ENCODE measurements around the gene ALG2. TPM values are rescaled to one million over a fixed set of nuclear protein-coding genes. Genes with fewer than 3 reads are reported as not detected.

Gene ALG2
- total RNA-seq, 2 donors from 2014 or later, result 47.0 to 64.4 TPM

GRCh38 chr9:99216073-99216472 is 5.7 kb downstream of the ALG2 start:
- Histone ChIP-seq H3K27me3 (replicated peaks; ENCODE audit: insufficient read depth) (no peaks in the 10 kb centered on the region), H3K36me3 (no peaks in the 10 kb centered on the region), H3K4me3 (no peak overlapping the region), H3K9me3 (no peaks in the 10 kb centered on the region), H3K4me1 (replicated peaks) (no peaks in the 10 kb centered on the region), H3K27ac (no peak overlapping the region)
- no peak for DNase-seq (ENCODE audit: low spot score)
- intact Hi-C loops (cut with DNase I), result no loop called here
- 90% methylated on average over 1 of the region's 1 CpG for WGBS
- TF ChIP-seq, protein P1, sequence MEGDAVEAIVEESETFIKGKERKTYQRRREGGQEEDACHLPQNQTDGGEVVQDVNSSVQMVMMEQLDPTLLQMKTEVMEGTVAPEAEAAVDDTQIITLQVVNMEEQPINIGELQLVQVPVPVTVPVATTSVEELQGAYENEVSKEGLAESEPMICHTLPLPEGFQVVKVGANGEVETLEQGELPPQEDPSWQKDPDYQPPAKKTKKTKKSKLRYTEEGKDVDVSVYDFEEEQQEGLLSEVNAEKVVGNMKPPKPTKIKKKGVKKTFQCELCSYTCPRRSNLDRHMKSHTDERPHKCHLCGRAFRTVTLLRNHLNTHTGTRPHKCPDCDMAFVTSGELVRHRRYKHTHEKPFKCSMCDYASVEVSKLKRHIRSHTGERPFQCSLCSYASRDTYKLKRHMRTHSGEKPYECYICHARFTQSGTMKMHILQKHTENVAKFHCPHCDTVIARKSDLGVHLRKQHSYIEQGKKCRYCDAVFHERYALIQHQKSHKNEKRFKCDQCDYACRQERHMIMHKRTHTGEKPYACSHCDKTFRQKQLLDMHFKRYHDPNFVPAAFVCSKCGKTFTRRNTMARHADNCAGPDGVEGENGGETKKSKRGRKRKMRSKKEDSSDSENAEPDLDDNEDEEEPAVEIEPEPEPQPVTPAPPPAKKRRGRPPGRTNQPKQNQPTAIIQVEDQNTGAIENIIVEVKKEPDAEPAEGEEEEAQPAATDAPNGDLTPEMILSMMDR (IDR thresholded peaks at IDR 0.05), result no peak
- no peak for TF ChIP-seq POLR2AphosphoS5 (IDR thresholded peaks at IDR 0.05)
- no peak for TF ChIP-seq POLR2A (IDR thresholded peaks at IDR 0.05)

- WGBS, result 84% methylated on average over 1 of the region's 1 CpG
- no peaks in the 10 kb centered on the region for H3K4me1 ChIP-seq (replicated peaks)
- H3K27me3 ChIP-seq (replicated peaks; ENCODE audit: insufficient read depth), result no peaks in the 10 kb centered on the region
- no peak for TF ChIP-seq POLR2A (IDR thresholded peaks at IDR 0.05)
- TF ChIP-seq, protein P1 (IDR thresholded peaks at IDR 0.05), result no peak
- TF ChIP-seq POLR2AphosphoS5 (IDR thresholded peaks at IDR 0.05), result no peak
- no peaks in the 10 kb centered on the region for H3K9me3 ChIP-seq
- H3K4me3 ChIP-seq, result no peak overlapping the region
- no peaks in the 10 kb centered on the region for H3K36me3 ChIP-seq
- no peak overlapping the region for H3K27ac ChIP-seq
- no peak for DNase-seq (ENCODE audit: low spot score)
- intact Hi-C loops (cut with DNase I), result no loop called here
These were observed 8.5 kb downstream of the ALG2 start for GRCh38 chr9:99213197-99213596.

DNA sequence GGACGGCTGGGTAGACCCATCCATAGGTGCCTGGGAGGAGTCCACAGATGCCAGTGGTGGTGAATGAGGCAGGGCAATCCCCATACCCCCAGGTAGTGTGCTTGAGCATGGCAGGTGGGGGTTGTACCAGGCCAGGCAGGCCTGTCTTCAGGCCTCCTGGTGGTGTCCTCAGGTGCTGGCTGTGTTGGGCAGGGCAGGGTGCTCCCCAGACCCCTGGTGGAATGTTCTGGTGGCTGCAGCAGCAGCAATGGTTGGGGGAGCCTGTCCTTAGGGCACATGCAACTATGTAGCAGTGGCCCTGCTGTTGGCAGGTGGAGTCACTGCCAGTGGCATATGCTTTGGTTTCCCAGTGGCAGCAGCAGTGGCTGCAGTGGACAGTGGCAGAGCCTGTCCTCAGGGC is 10.0 kb downstream of the ALG2 start:
- no peaks in the 10 kb centered on the region for H3K36me3 ChIP-seq
- WGBS, result 94% methylated on average over 1 of the region's 1 CpG
- TF ChIP-seq, protein P1 (IDR thresholded peaks at IDR 0.05), result no peak
- TF ChIP-seq POLR2A (IDR thresholded peaks at IDR 0.05) (no peak), POLR2AphosphoS5 (IDR thresholded peaks at IDR 0.05) (no peak)
- no peaks in the 10 kb centered on the region for H3K4me1 ChIP-seq (replicated peaks)
- DNase-seq (ENCODE audit: low spot score), result no peak
- no peak overlapping the region for H3K27ac ChIP-seq
- H3K27me3 ChIP-seq (replicated peaks; ENCODE audit: insufficient read depth), result no peaks in the 10 kb centered on the region
- intact Hi-C loops (cut with DNase I), result no loop called here
- H3K4me3 ChIP-seq, result no peak overlapping the region
- H3K9me3 ChIP-seq, result no peaks in the 10 kb centered on the region

- Histone ChIP-seq H3K9me3 (no peaks in the 10 kb centered on the region), H3K36me3 (no peaks in the 10 kb centered on the region), H3K27ac (no peak overlapping the region), H3K27me3 (replicated peaks; ENCODE audit: insufficient read depth) (no peaks in the 10 kb centered on the region), H3K4me1 (replicated peaks) (no peaks in the 10 kb centered on the region), H3K4me3 (no peak overlapping the region)
- TF ChIP-seq POLR2A (IDR thresholded peaks at IDR 0.05) (no peak), POLR2AphosphoS5 (IDR thresholded peaks at IDR 0.05) (no peak)
- TF ChIP-seq, protein P1 (IDR thresholded peaks at IDR 0.05), result no peak
- intact Hi-C loops (cut with DNase I), result no loop called here
- no peak for DNase-seq (ENCODE audit: low spot score)
These were observed 11.2 kb downstream of the ALG2 start for GRCh38 chr9:99210572-99210971.

DNA sequence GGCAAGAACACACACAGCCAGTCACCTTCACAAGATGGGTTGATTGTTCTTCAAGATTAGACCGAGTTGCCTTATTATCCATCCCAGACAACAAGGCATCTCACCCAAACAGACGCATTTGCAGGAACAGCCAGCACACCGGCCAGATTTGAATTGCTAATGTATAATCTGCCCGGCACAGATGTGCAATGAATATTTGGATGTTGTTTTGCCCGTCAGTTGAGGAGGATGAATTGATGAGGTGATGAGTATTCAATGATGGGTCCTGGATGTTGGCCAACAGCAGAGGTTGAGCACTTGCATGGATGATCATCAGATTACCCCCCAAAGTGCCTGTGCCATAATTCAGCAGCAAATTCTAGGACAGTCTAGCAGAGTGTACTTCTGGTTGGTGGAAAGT is 20.1 kb downstream of the ALG2 start:
- intact Hi-C loops (cut with DNase I), result no loop called here
- H3K36me3 ChIP-seq, result no peaks in the 10 kb centered on the region
- WGBS, result 80% methylated on average over 5 of the region's 5 CpGs

More for the DNA sequence above, 20.1 kb downstream of the ALG2 start:
- no peaks in the 10 kb centered on the region for H3K27me3 ChIP-seq (replicated peaks; ENCODE audit: insufficient read depth)
- no peak overlapping the region for H3K27ac ChIP-seq
- no peak for DNase-seq (ENCODE audit: low spot score)
- H3K4me3 ChIP-seq, result no peak overlapping the region
- no peaks in the 10 kb centered on the region for H3K9me3 ChIP-seq
- H3K4me1 ChIP-seq (replicated peaks), result no peaks in the 10 kb centered on the region
- TF ChIP-seq POLR2AphosphoS5 (IDR thresholded peaks at IDR 0.05) (no peak), POLR2A (IDR thresholded peaks at IDR 0.05) (no peak)
- TF ChIP-seq, protein P1 (IDR thresholded peaks at IDR 0.05), result no peak
